Activated naive CD4-positive, alpha-beta T cell treated with anti-CD3 and anti-CD28 coated beads, Interleukin-2, amount 50 U/mL, for 72 hours (primary cell): ENCODE data around the gene VSIG1. TPM values are rescaled to one million over a fixed set of nuclear protein-coding genes. Genes with fewer than 3 reads are reported as not detected.
A peak's percentile ranks its signal among the peaks of the same experiment; 100 is the strongest.

Source experiments
- ATAC-seq, 2 donors: fragments of 150-1000 bp; cut with Tn5 transposase; 2 replicates each; pipeline ENCODE4 v1.10.0; 2021; ENCODE audit warnings: mild to moderate bottlenecking in 2 of 2, moderate library complexity in 2 of 2
- DNase-seq, 2 donors: peaks; one replicate each; pipeline ENCODE4 v3.0.0; 2021 to 2022; ENCODE audit warnings: low spot score in 2 of 2
- H3K27ac Mint-ChIP-seq, 2 donors: one replicate each; pipeline ENCODE4 v1.8.0; 2022; ENCODE audit warnings: mild to moderate bottlenecking in 2 of 2, mixed read lengths in 2 of 2
- H3K36me3 Mint-ChIP-seq, 2 donors: one replicate each; pipeline ENCODE4 v1.8.0; 2022; ENCODE audit warnings: mixed read lengths in 2 of 2
- H3K9me3 Mint-ChIP-seq, 2 donors: one replicate each; pipeline ENCODE4 v1.8.0; 2022; ENCODE audit warnings: mixed read lengths in 2 of 2
- total RNA-seq, 2 donors: library from RNA; stranded (reverse); gene quantifications; one replicate each; pipeline ENCODE4 v1.2.3, GENCODE V29; 2022

VSIG1 gene
- total RNA-seq, 2 donors from 2014 or later = 0.18 to 4.4 TPM

- no peak for DNase-seq
- H3K27ac Mint-ChIP-seq = peak overlapping the region in 1 of 2 donors; percentile 30
- no peaks in the 10 kb centered on the region for H3K9me3 Mint-ChIP-seq
- no peak for ATAC-seq
- H3K36me3 Mint-ChIP-seq = no peaks in the 10 kb centered on the region
Observed at GRCh38 chrX:108036298-108036973, 8.4 kb upstream of the VSIG1 start.

GRCh38 chrX:108049649-108050048 lies 4.8 kb downstream of the VSIG1 start:
- H3K27ac Mint-ChIP-seq = no peak overlapping the region

GRCh38 chrX:108053218-108053617 lies 8.4 kb downstream of the VSIG1 start:
- no peaks in the 10 kb centered on the region for H3K9me3 Mint-ChIP-seq
- ATAC-seq = peak; percentile 79 to 92
- no peak overlapping the region for H3K27ac Mint-ChIP-seq
- DNase-seq = no peak
- no peaks in the 10 kb centered on the region for H3K36me3 Mint-ChIP-seq

More at GRCh38 chrX:108049649-108050048, 4.8 kb downstream of the VSIG1 start:
- no peak for ATAC-seq
- Mint-ChIP-seq H3K36me3 (no peaks in the 10 kb centered on the region), H3K9me3 (no peaks in the 10 kb centered on the region)
- no peak for DNase-seq

GRCh38 chrX:108055546-108055945 lies 10.7 kb downstream of the VSIG1 start:
- H3K27ac Mint-ChIP-seq = no peak overlapping the region
- no peaks in the 10 kb centered on the region for H3K9me3 Mint-ChIP-seq
- ATAC-seq (no peak), DNase-seq (no peak)
- H3K36me3 Mint-ChIP-seq = no peaks in the 10 kb centered on the region

- Mint-ChIP-seq H3K36me3 (no peaks in the 10 kb centered on the region), H3K27ac (no peak overlapping the region), H3K9me3 (no peaks in the 10 kb centered on the region)
- DNase-seq (no peak), ATAC-seq (no peak)
Observed at GRCh38 chrX:108059801-108060200, 14.9 kb downstream of the VSIG1 start.

- no peak for DNase-seq
- H3K27ac Mint-ChIP-seq = no peak overlapping the region
- no peaks in the 10 kb centered on the region for H3K9me3 Mint-ChIP-seq
- ATAC-seq = no peak
- H3K36me3 Mint-ChIP-seq = no peaks in the 10 kb centered on the region
Observed at GRCh38 chrX:108064001-108064400, 19.1 kb downstream of the VSIG1 start.

- H3K9me3 Mint-ChIP-seq = no peaks in the 10 kb centered on the region
- H3K27ac Mint-ChIP-seq = no peak overlapping the region
- DNase-seq = no peak
- no peaks in the 10 kb centered on the region for H3K36me3 Mint-ChIP-seq
- no peak for ATAC-seq
Observed at GRCh38 chrX:108064613-108065012, 19.7 kb downstream of the VSIG1 start.

GRCh38 chrX:108068121-108068520 lies 23.3 kb downstream of the VSIG1 start:
- no peak for ATAC-seq
- no peak overlapping the region for H3K27ac Mint-ChIP-seq
- H3K36me3 Mint-ChIP-seq = no peaks in the 10 kb centered on the region
- no peaks in the 10 kb centered on the region for H3K9me3 Mint-ChIP-seq
- DNase-seq = no peak

- DNase-seq (no peak), ATAC-seq (peak in 1 of 2 donors; percentile 56)
- Mint-ChIP-seq H3K36me3 (no peaks in the 10 kb centered on the region), H3K27ac (no peak overlapping the region), H3K9me3 (no peaks in the 10 kb centered on the region)
Observed at GRCh38 chrX:108070891-108071290, 26.0 kb downstream of the VSIG1 start.

GRCh38 chrX:108071578-108071977 lies 26.7 kb downstream of the VSIG1 start:
- no peak overlapping the region for H3K27ac Mint-ChIP-seq
- ATAC-seq (no peak), DNase-seq (no peak)
- H3K36me3 Mint-ChIP-seq = no peaks in the 10 kb centered on the region
- no peaks in the 10 kb centered on the region for H3K9me3 Mint-ChIP-seq

GRCh38 chrX:108072746-108073145 lies 27.9 kb downstream of the VSIG1 start:
- DNase-seq = no peak
- Mint-ChIP-seq H3K9me3 (no peaks in the 10 kb centered on the region), H3K36me3 (no peaks in the 10 kb centered on the region), H3K27ac (no peak overlapping the region)
- no peak for ATAC-seq

GRCh38 chrX:108081110-108081509 lies 36.2 kb downstream of the VSIG1 start:
- H3K27ac Mint-ChIP-seq = no peak overlapping the region
- no peaks in the 10 kb centered on the region for H3K9me3 Mint-ChIP-seq
- no peak for ATAC-seq
- H3K36me3 Mint-ChIP-seq = no peaks in the 10 kb centered on the region
- no peak for DNase-seq

- Mint-ChIP-seq H3K36me3 (peaks cover 0 to 4% of the 10 kb centered on the region in 2 donors), H3K9me3 (no peaks in the 10 kb centered on the region), H3K27ac (no peak overlapping the region)
- ATAC-seq (no peak), DNase-seq (no peak)
Observed at GRCh38 chrX:108087792-108088191, 42.9 kb downstream of the VSIG1 start.

- H3K9me3 Mint-ChIP-seq = no peaks in the 10 kb centered on the region
- DNase-seq = no peak
- H3K36me3 Mint-ChIP-seq = peaks cover 0 to 4% of the 10 kb centered on the region in 2 donors
- ATAC-seq = no peak
- H3K27ac Mint-ChIP-seq = no peak overlapping the region
Observed at GRCh38 chrX:108088511-108088910, 43.6 kb downstream of the VSIG1 start.

GRCh38 chrX:108090491-108091263 lies 45.8 kb downstream of the VSIG1 start:
- ATAC-seq (no peak), DNase-seq (no peak)
- Mint-ChIP-seq H3K27ac (no peak overlapping the region), H3K36me3 (peaks cover 0 to 4% of the 10 kb centered on the region in 2 donors), H3K9me3 (no peaks in the 10 kb centered on the region)

- Mint-ChIP-seq H3K27ac (no peak within 1 kb of the TSS), H3K36me3 (peaks cover 0 to 4% of the 10 kb centered on the region in 2 donors), H3K9me3 (no peaks in the 10 kb centered on the region)
- ATAC-seq = peak; percentile 95 to 96
- peak; percentile 80 to 87 for DNase-seq
Observed at GRCh38 chrX:108091264-108091877, 46.5 kb downstream of the VSIG1 start, which contains the start of the genes ATG4A and PSMD10. TSS of gene ATG4A (plus strand) at chrX:108091778. CDS start at chrX:108091827, 49 bp downstream. TSS of gene PSMD10 (minus strand) at chrX:108091542. CDS start at chrX:108091520, 22 bp downstream.

GRCh38 chrX:108091878-108092291 lies 47.0 kb downstream of the VSIG1 start:
- DNase-seq = no peak
- H3K9me3 Mint-ChIP-seq = no peaks in the 10 kb centered on the region
- H3K27ac Mint-ChIP-seq = no peak overlapping the region
- ATAC-seq = peak; percentile 39 to 44
- peaks cover 0 to 4% of the 10 kb centered on the region in 2 donors for H3K36me3 Mint-ChIP-seq
